ENCODE measurements around the gene CREB1.

CREB1 gene

GRCh38 chr2:207484444-207485391, 45.0 kb upstream of the CREB1 start:
- H3K4me3 ChIP-seq (ENCODE audit: low read depth, low read length): no peak overlapping the region
- TF ChIP-seq CTCF (IDR thresholded peaks at IDR 0.05; ENCODE audit: borderline replicate concordance, insufficient read depth, low read depth, low read length): no peak

- H3K4me3 ChIP-seq (ENCODE audit: low read depth, low read length): no peak overlapping the region
- no peak for TF ChIP-seq CTCF (IDR thresholded peaks at IDR 0.05; ENCODE audit: borderline replicate concordance, insufficient read depth, low read depth, low read length)
Observed at GRCh38 chr2:207487650-207488311, 42.0 kb upstream of the CREB1 start.

- H3K4me3 ChIP-seq (ENCODE audit: low read depth, low read length): no peak overlapping the region
- TF ChIP-seq CTCF (IDR thresholded peaks at IDR 0.05; ENCODE audit: borderline replicate concordance, insufficient read depth, low read depth, low read length): no peak
Observed at GRCh38 chr2:207489251-207489650, 40.5 kb upstream of the CREB1 start.

GRCh38 chr2:207490441-207490840, 39.3 kb upstream of the CREB1 start:
- TF ChIP-seq CTCF (IDR thresholded peaks at IDR 0.05; ENCODE audit: borderline replicate concordance, insufficient read depth, low read depth, low read length): no peak
- no peak overlapping the region for H3K4me3 ChIP-seq (ENCODE audit: low read depth, low read length)

GRCh38 chr2:207491086-207491485, 38.7 kb upstream of the CREB1 start:
- no peak for TF ChIP-seq CTCF (IDR thresholded peaks at IDR 0.05; ENCODE audit: borderline replicate concordance, insufficient read depth, low read depth, low read length)
- H3K4me3 ChIP-seq (ENCODE audit: low read depth, low read length): no peak overlapping the region

GRCh38 chr2:207491956-207492355, 37.8 kb upstream of the CREB1 start:
- no peak for TF ChIP-seq CTCF (IDR thresholded peaks at IDR 0.05; ENCODE audit: borderline replicate concordance, insufficient read depth, low read depth, low read length)
- no peak overlapping the region for H3K4me3 ChIP-seq (ENCODE audit: low read depth, low read length)

All from GM12875 (cell line).